ENCODE data around the gene XRCC1. TPM values are rescaled to one million over a fixed set of nuclear protein-coding genes. Genes with fewer than 3 reads are reported as not detected.

Gene XRCC1
- total RNA-seq, 2 experiments from 2014 or later = 25.1 to 26.2 TPM

DNA sequence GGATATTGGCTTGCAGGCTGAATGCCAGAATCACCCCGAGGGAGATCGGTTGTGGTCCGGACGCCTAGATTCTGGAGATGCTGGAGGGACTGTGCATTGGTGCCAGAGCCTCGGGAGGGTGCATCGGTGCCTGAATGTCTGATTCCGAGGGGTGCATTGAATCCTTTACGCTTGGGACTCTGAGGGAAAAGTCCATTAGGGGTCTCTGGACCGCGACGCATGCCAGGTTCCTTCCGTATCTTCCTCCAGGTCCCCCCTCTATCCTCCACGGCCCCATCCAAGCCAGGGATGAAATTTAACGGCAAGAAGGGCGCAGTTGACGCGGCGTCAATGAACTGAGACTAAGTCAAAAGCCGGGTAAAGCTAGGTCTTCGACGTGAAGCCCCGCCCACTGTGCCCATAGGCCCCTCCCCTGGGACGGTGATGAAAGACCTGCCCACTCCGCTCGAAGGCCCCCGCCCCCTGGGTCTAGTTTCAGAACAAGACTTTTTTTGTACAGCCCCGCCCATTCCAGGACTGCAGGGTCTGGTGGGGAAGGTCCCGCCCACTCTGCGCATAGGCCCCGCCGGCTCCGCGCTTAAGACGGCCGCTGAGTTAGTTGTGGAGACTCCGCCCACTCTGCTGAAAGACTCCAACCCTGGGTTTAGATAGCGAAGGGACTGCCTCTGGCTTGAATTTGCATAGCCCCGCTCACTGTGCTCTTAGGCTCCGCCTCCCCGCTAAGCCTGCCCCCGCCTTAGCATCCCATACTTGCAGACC lies 41.6 kb downstream of the XRCC1 start:
- Histone ChIP-seq H3K27me3 (ENCODE audit: control insufficient read depth in 1 of 2, insufficient read depth in 2 of 2, low read length in 2 of 2) (no peaks in the 10 kb centered on the region), H3K36me3 (ENCODE audit: insufficient read depth, low read length) (peaks cover 5% of the 10 kb centered on the region), H3K4me1 (ENCODE audit: insufficient read depth, low read length) (peaks cover 21% of the 10 kb centered on the region), H3K27ac (ENCODE audit: low read depth in 1 of 2, low read length in 2 of 2) (peak overlapping the region; percentile 53 to 61), H3K9me3 (ENCODE audit: control insufficient read depth in 1 of 2, insufficient read depth in 1 of 2, low read length in 2 of 2) (peaks cover 0 to 2% of the 10 kb centered on the region in 2 experiments), H3K4me3 (ENCODE audit: low read length) (peak overlapping the region; percentile 77)
- peak; percentile 78 for ATAC-seq (ENCODE audit: poor library complexity)
- peak overlapping the region; percentile 96 for H3K4me3 Mint-ChIP-seq
- H3K4me1 Mint-ChIP-seq (ENCODE audit: low read depth) = peaks cover 21% of the 10 kb centered on the region
- intact Hi-C loops (cut with DNase I, micrococcal nuclease) = loop anchor here (1.0 to 10.0 kb wide), 3 partner anchors 42 to 221 kb away; partner anchors contain the start of genes PINLYP (in 1 of the 2), SMG9 (in 1 of the 2) and XRCC1 (in 1 of the 2)
- CTCF ChIA-PET = interaction anchor here (0.5 to 2.4 kb wide), 8 partner anchors 9 to 1094 kb away, joined by 3 to 8 read pairs (median 6); no protein-coding TSS in a partner anchor
- POLR2A ChIA-PET = interaction anchor here (0.5 to 4.9 kb wide), 13 partner anchors 9 to 221 kb away, joined by 3 to 44 read pairs (median 13); partner anchors contain the start of genes IRGQ, LYPD3, PHLDB3 and SMG9
- no peaks in the 10 kb centered on the region for H3K27me3 Mint-ChIP-seq
- H3K27ac Mint-ChIP-seq = peak overlapping the region; percentile 92
- peak; percentile 85 to 97 (median 92) for DNase-seq
- TF ChIP-seq, protein P1, sequence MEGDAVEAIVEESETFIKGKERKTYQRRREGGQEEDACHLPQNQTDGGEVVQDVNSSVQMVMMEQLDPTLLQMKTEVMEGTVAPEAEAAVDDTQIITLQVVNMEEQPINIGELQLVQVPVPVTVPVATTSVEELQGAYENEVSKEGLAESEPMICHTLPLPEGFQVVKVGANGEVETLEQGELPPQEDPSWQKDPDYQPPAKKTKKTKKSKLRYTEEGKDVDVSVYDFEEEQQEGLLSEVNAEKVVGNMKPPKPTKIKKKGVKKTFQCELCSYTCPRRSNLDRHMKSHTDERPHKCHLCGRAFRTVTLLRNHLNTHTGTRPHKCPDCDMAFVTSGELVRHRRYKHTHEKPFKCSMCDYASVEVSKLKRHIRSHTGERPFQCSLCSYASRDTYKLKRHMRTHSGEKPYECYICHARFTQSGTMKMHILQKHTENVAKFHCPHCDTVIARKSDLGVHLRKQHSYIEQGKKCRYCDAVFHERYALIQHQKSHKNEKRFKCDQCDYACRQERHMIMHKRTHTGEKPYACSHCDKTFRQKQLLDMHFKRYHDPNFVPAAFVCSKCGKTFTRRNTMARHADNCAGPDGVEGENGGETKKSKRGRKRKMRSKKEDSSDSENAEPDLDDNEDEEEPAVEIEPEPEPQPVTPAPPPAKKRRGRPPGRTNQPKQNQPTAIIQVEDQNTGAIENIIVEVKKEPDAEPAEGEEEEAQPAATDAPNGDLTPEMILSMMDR (IDR thresholded peaks at IDR 0.05) = no peak
- no peaks in the 10 kb centered on the region for H3K9me3 Mint-ChIP-seq
- peaks cover 20% of the 10 kb centered on the region for H3K36me3 Mint-ChIP-seq (ENCODE audit: low read depth)

GRCh38 chr19:43532962-43533545 lies 42.3 kb downstream of the XRCC1 start, which contains the start of gene ZNF575:
Gene ZNF575, plus strand, starts transcription at chr19:43533188. Its CDS starts 1,235 bp downstream, at chr19:43534423.
- H3K27ac ChIP-seq (ENCODE audit: low read depth in 1 of 2, low read length in 2 of 2) = peak within 1 kb of the TSS; percentile 53 to 61
- intact Hi-C loops (cut with DNase I, micrococcal nuclease) = loop anchor here (1.0 to 10.0 kb wide), 3 partner anchors 42 to 222 kb away; partner anchors contain the start of genes PINLYP (in 1 of the 2), SMG9 (in 1 of the 2) and XRCC1 (in 1 of the 2)
- H3K4me3 ChIP-seq (ENCODE audit: low read length) = peak within 1 kb of the TSS; percentile 77
- ChIA-PET POLR2A (interaction anchor here (0.5 to 4.9 kb wide), 16 partner anchors 8 to 222 kb away, joined by 3 to 44 read pairs (median 8); partner anchors contain the start of genes IRGQ, LYPD3, PHLDB3 and PINLYP), CTCF (interaction anchor here (0.5 to 2.4 kb wide), 8 partner anchors 8 to 1094 kb away, joined by 3 to 8 read pairs (median 6); no protein-coding TSS in a partner anchor)
- DNase-seq (peak; percentile 70 to 93 (median 81)), ATAC-seq (ENCODE audit: poor library complexity) (peak; percentile 48)
- H3K9me3 Mint-ChIP-seq = no peaks in the 10 kb centered on the region
- H3K4me1 Mint-ChIP-seq (ENCODE audit: low read depth) = peaks cover 21% of the 10 kb centered on the region
- H3K27me3 Mint-ChIP-seq = no peaks in the 10 kb centered on the region
- peaks cover 14% of the 10 kb centered on the region for H3K36me3 Mint-ChIP-seq (ENCODE audit: low read depth)
- H3K4me3 Mint-ChIP-seq = peak within 1 kb of the TSS; percentile 96
- peak within 1 kb of the TSS; percentile 92 for H3K27ac Mint-ChIP-seq
- H3K9me3 ChIP-seq (ENCODE audit: control insufficient read depth in 1 of 2, insufficient read depth in 1 of 2, low read length in 2 of 2) = no peaks in the 10 kb centered on the region
- TF ChIP-seq, protein P1 (IDR thresholded peaks at IDR 0.05) = peak; percentile 13
- no peaks in the 10 kb centered on the region for H3K27me3 ChIP-seq (ENCODE audit: control insufficient read depth in 1 of 2, insufficient read depth in 2 of 2, low read length in 2 of 2)
- peaks cover 21% of the 10 kb centered on the region for H3K4me1 ChIP-seq (ENCODE audit: insufficient read depth, low read length)
- H3K36me3 ChIP-seq (ENCODE audit: insufficient read depth, low read length) = no peaks in the 10 kb centered on the region

- H3K27ac Mint-ChIP-seq = peak overlapping the region; percentile 92
- intact Hi-C loops (cut with DNase I, micrococcal nuclease) = loop anchor here in 1 of 2 experiments (10.0 kb wide), 1 partner anchor 222 kb away; the partner anchor contains the start of gene SMG9
- ChIA-PET POLR2A (interaction anchor here (0.8 to 4.9 kb wide), 15 partner anchors 8 to 222 kb away, joined by 3 to 44 read pairs (median 12); partner anchors contain the start of genes IRGQ, LYPD3, PHLDB3 and PINLYP), CTCF (interaction anchor here (1.4 to 2.4 kb wide), 5 partner anchors 23 to 212 kb away, joined by 4 to 8 read pairs (median 7); no protein-coding TSS in a partner anchor)
- Histone ChIP-seq H3K4me1 (ENCODE audit: insufficient read depth, low read length) (peaks cover 25% of the 10 kb centered on the region), H3K27me3 (ENCODE audit: control insufficient read depth in 1 of 2, insufficient read depth in 2 of 2, low read length in 2 of 2) (no peaks in the 10 kb centered on the region), H3K9me3 (ENCODE audit: control insufficient read depth in 1 of 2, insufficient read depth in 1 of 2, low read length in 2 of 2) (no peaks in the 10 kb centered on the region), H3K36me3 (ENCODE audit: insufficient read depth, low read length) (no peaks in the 10 kb centered on the region), H3K27ac (ENCODE audit: low read depth in 1 of 2, low read length in 2 of 2) (peak overlapping the region; percentile 28 to 61), H3K4me3 (ENCODE audit: low read length) (peak overlapping the region; percentile 77)
- H3K4me1 Mint-ChIP-seq (ENCODE audit: low read depth) = peaks cover 21% of the 10 kb centered on the region
- H3K36me3 Mint-ChIP-seq (ENCODE audit: low read depth) = peaks cover 12% of the 10 kb centered on the region
- no peaks in the 10 kb centered on the region for H3K9me3 Mint-ChIP-seq
- H3K4me3 Mint-ChIP-seq = peak overlapping the region; percentile 96
- TF ChIP-seq, protein P1 (IDR thresholded peaks at IDR 0.05) = no peak
- DNase-seq (peak in 2 of 14 experiments; percentile 29 to 43), ATAC-seq (ENCODE audit: poor library complexity) (peak; percentile 7)
- no peaks in the 10 kb centered on the region for H3K27me3 Mint-ChIP-seq
Measured at GRCh38 chr19:43532571-43532961, 42.8 kb downstream of the XRCC1 start.

Data from CD4-positive, alpha-beta T cell (primary cell).